ENCODE results near the gene CBX5. TPM values are rescaled to one million over a fixed set of nuclear protein-coding genes. Genes with fewer than 3 reads are reported as not detected.
"Not testable (repeated sequence)": the region's sequence is repeated elsewhere in the genome, so short reads cannot be mapped to it uniquely, and the experiment has no call there.

The CBX5 gene
- total and polyA plus RNA-seq, 7 donors: 3.0 to 30.7 (median 18.6) TPM

GRCh38 chr12:54240971-54241588, 38.8 kb downstream of the CBX5 start:
- intact Hi-C loops (cut with DNase I): no loop called here
- 87 to 92% methylated on average over 2 of the region's 2 CpGs for WGBS, 2 donors

GRCh38 chr12:54240129-54240528, 39.8 kb downstream of the CBX5 start:
- no peaks in the 10 kb centered on the region for H3K4me1 ChIP-seq
- intact Hi-C loops (cut with DNase I): no loop called here
- H3K27me3 ChIP-seq: no peaks in the 10 kb centered on the region
- no peak overlapping the region for H3K27ac ChIP-seq
- 72 to 80% methylated on average over 2 of the region's 2 CpGs for WGBS, 2 donors
- TF ChIP-seq CTCF (IDR thresholded peaks at IDR 0.05) (no peak), POLR2AphosphoS5 (IDR thresholded peaks at IDR 0.05) (no peak), EP300 (IDR thresholded peaks at IDR 0.05) (no peak), POLR2A (IDR thresholded peaks at IDR 0.05) (no peak)
- H3K9me3 ChIP-seq: no peaks in the 10 kb centered on the region
- H3K4me3 ChIP-seq: no peak overlapping the region
- H3K36me3 ChIP-seq: peaks cover 0 to 54% (median 17%) of the 10 kb centered on the region in 4 donors
- no peak for DNase-seq

More at GRCh38 chr12:54240971-54241588, 38.8 kb downstream of the CBX5 start:
- Histone ChIP-seq H3K27me3 (no peaks in the 10 kb centered on the region), H3K36me3 (peaks cover 0 to 64% (median 21%) of the 10 kb centered on the region in 4 donors), H3K4me1 (no peaks in the 10 kb centered on the region), H3K9me3 (no peaks in the 10 kb centered on the region), H3K4me3 (no peak overlapping the region), H3K27ac (no peak overlapping the region)
- TF ChIP-seq POLR2AphosphoS5 (IDR thresholded peaks at IDR 0.05) (no peak), CTCF (IDR thresholded peaks at IDR 0.05) (no peak), POLR2A (IDR thresholded peaks at IDR 0.05) (no peak), EP300 (IDR thresholded peaks at IDR 0.05) (no peak)
- DNase-seq: no peak

GRCh38 chr12:54239620-54240019, 40.3 kb downstream of the CBX5 start:
- no peak overlapping the region for H3K27ac ChIP-seq
- no peaks in the 10 kb centered on the region for H3K9me3 ChIP-seq
- no peak for DNase-seq
- H3K36me3 ChIP-seq: peaks cover 0 to 49% (median 17%) of the 10 kb centered on the region in 4 donors
- H3K4me3 ChIP-seq: no peak overlapping the region
- H3K4me1 ChIP-seq: no peaks in the 10 kb centered on the region
- TF ChIP-seq EP300 (IDR thresholded peaks at IDR 0.05) (no peak), CTCF (IDR thresholded peaks at IDR 0.05) (no peak), POLR2AphosphoS5 (IDR thresholded peaks at IDR 0.05) (no peak), POLR2A (IDR thresholded peaks at IDR 0.05) (no peak)
- H3K27me3 ChIP-seq: no peaks in the 10 kb centered on the region
- intact Hi-C loops (cut with DNase I): no loop called here

GRCh38 chr12:54238531-54238930, 41.4 kb downstream of the CBX5 start:
- no peak for DNase-seq
- H3K4me1 ChIP-seq: no peaks in the 10 kb centered on the region
- no peak overlapping the region for H3K4me3 ChIP-seq
- no peaks in the 10 kb centered on the region for H3K27me3 ChIP-seq
- peaks cover 0 to 38% (median 16%) of the 10 kb centered on the region in 4 donors for H3K36me3 ChIP-seq
- 92 to 93% methylated on average over 1 of the region's 1 CpG for WGBS, 2 donors
- intact Hi-C loops (cut with DNase I): no loop called here
- H3K9me3 ChIP-seq: no peaks in the 10 kb centered on the region
- no peak overlapping the region for H3K27ac ChIP-seq
- TF ChIP-seq EP300 (IDR thresholded peaks at IDR 0.05) (no peak), POLR2A (IDR thresholded peaks at IDR 0.05) (no peak), CTCF (IDR thresholded peaks at IDR 0.05) (no peak), POLR2AphosphoS5 (IDR thresholded peaks at IDR 0.05) (no peak)

- intact Hi-C loops (cut with DNase I): no loop called here
These were observed 47.1 kb downstream of the CBX5 start for GRCh38 chr12:54232790-54233189.

GRCh38 chr12:54231269-54231668, 48.7 kb downstream of the CBX5 start:
- WGBS, 2 donors: 94 to 96% methylated on average over 3 of the region's 3 CpGs
- H3K27me3 ChIP-seq; H3K9me3 ChIP-seq; DNase-seq; H3K4me3 ChIP-seq; H3K27ac ChIP-seq; H3K36me3 ChIP-seq; intact Hi-C loops (cut with DNase I): not testable (repeated sequence)
- H3K4me1 ChIP-seq: peaks cover 0 to 12% (median 0%) of the 10 kb centered on the region in 4 donors

More at GRCh38 chr12:54232790-54233189, 47.1 kb downstream of the CBX5 start:
- DNase-seq: no peak
- H3K9me3 ChIP-seq: no peaks in the 10 kb centered on the region
- H3K27ac ChIP-seq: no peak overlapping the region
- no peaks in the 10 kb centered on the region for H3K36me3 ChIP-seq
- TF ChIP-seq EP300 (IDR thresholded peaks at IDR 0.05): no peak
- no peak for TF ChIP-seq POLR2AphosphoS5 (IDR thresholded peaks at IDR 0.05)
- TF ChIP-seq POLR2A (IDR thresholded peaks at IDR 0.05): no peak
- no peak for TF ChIP-seq CTCF (IDR thresholded peaks at IDR 0.05)
- peaks cover 0 to 6% (median 0%) of the 10 kb centered on the region in 4 donors for H3K4me1 ChIP-seq
- no peak overlapping the region for H3K4me3 ChIP-seq
- no peaks in the 10 kb centered on the region for H3K27me3 ChIP-seq
- 95 to 98% methylated on average over 2 of the region's 2 CpGs for WGBS, 2 donors

Data from sigmoid colon (tissue), 7 donors.